Stromal cell of bone marrow (primary cell): ENCODE data around the gene KRT78.

Source experiments
- DNase-seq: peaks from one replicate; pipeline ENCODE4 v3.0.0-alpha.2; 2012; ENCODE audit warnings: low read depth

The KRT78 gene

DNA sequence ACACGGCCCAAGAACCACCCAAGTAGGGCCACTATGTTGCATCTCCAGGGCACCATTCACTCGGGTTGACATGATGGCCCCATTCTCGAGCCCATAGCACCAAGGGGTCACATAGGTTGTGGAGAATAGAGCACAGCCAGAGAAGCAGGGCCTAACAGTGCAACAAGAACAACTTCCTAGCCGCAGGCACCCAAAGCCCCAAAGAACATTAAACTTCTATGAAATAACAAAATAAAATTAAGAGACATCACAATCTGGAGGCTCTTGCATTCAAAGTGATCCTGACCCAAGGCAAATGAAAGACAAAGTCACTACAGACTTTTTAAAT is 36.8 kb downstream of the KRT78 start:
- no peak for DNase-seq

DNA sequence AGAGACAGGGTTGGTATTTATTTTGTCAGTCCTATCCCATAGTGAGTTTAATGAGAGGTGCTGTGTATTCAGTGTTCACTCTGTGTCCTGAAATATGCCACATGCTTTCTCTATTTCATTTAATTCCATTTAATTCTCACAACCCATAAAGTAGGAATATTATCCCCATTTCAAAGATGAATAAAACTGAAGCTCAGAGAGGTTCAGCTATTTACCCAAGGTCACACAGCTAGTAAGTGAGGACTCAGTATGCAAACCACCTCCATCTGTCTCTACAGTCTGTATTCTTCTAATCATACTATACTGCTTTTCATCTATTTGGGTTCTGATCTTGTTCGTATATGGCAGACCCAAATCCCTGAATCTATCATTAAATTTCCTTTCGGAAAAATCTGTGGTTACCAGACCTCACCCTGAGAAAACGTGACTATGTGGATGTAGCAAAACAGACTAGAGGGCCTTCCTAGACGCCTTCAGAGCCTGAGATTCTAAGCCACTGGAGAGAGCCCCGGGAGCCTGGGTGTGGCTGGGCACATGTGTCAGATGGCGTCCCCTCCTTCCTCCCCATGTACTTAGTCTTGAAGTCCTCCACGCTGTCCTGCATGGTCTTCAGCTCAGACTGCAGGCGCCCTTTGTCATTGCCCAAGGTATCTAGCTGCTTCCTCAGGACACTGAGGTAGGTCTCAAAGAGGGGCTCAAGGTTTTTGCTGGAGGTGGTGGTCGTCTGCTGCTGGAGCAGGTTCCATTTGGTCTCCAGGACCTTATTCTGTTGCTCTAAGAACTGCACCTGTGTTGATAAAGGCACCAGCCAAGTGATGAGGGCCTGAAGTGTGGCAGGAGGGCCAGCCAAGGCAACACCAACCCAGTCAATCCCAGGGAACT is 37.4 kb downstream of the KRT78 start:
- DNase-seq, result no peak

DNA sequence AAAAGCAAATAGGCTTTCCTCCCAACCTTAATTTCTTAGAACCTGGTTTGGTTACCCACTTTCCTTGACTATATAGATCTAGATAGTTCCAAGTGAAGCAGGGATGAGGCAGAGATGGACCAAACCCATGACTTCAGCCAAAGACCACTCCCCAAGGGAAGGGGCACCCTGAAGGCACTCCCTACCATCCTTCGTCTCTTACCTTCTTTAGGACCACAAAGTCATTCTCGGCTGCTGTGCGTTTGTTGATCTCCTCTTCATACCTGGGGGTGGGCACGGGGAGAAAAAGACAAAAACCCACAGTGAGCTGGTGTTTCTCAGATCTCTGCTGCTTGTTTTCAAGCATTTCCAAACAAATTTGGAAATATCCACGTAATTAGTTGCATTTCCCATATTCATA is 38.2 kb downstream of the KRT78 start:
- DNase-seq, result no peak

DNA sequence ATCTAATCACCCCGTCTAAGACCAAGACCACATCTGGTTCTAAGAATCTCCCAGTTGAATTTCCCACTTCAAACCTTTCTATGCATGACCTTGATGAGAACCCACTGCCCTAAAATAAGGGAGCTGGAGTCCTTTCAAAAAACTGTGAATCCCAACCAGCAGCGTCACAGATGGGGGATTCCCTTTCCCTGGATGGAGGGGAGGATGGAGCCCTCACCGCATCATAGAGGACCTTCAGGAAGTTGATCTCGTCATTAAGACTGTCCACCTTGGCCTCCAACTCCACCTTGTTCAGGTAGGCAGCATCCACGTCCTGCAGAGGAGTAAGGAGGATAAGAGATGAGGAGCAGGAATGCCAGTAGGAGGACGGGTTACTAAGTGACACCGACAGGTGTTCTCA is 39.6 kb downstream of the KRT78 start:
- no peak for DNase-seq

DNA sequence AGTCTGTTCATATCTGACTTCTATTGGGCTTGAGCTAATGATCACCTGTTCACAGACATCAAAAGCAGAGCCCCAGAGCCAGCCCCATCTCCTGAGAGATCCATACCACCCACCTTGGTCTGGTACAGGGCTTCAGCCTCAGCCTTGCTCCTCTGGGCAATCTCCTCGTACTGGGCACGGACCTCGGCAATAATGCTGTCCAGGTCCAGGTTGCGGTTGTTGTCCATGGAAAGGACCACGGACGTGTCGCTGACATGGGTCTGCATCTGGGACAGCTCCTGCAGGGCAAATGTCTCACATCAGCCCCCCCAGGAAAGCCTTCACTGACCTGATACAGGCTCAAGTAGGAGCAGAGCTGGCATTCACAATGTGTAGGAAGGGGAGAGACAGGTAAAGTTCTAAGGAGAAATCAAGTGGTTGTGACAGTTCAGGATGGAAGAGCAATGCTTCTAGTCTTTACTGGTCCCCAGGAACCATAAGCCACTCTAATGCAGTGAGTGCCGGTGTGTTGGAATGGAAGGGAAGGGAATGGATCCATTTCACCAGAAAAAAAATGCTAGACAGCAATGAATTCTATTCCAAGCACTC is 40.1 kb downstream of the KRT78 start:
- no peak for DNase-seq

DNA sequence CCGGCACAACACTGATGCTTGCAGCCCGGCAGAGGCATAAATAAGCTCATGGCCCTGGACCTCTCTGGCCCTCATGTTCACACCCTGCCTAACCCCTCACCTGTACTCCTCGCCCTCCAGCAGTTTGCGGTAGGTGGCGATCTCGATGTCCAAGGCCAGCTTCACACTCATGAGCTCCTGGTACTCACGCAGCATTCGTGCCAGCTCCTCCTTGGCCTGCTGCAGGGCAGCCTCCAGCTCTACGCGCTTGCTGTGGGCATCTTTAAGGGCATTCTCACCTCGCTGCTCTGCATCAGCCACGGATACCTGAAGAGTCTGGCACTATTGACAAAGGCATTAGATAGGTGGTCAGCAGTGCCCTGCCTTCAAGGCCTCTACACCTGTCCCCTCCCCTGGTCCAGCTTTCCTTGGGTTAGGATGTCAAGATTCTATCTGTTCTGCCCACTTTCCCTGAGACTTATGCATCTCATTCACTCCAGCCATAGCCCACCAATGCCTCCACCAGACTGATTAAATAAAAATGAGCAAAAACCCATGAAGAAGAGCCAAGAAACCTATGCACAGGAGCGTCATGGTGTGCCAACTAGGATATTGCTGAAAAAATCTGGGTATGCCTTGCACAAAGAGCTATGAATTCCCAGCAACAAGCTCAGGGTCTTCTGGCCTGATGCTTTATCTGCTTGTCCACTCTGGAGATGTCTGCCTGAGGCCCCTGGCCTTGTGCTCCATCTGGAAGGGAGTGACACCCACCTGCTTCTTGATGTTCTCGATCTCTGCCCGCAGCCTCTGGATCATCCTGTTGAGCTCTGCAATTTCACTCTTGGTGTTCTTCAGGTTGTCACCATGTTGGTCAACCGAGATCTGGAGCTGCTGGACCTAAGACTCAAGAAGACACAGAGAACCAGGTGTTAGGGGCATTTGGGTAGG is 41.0 kb downstream of the KRT78 start:
- no peak for DNase-seq

DNA sequence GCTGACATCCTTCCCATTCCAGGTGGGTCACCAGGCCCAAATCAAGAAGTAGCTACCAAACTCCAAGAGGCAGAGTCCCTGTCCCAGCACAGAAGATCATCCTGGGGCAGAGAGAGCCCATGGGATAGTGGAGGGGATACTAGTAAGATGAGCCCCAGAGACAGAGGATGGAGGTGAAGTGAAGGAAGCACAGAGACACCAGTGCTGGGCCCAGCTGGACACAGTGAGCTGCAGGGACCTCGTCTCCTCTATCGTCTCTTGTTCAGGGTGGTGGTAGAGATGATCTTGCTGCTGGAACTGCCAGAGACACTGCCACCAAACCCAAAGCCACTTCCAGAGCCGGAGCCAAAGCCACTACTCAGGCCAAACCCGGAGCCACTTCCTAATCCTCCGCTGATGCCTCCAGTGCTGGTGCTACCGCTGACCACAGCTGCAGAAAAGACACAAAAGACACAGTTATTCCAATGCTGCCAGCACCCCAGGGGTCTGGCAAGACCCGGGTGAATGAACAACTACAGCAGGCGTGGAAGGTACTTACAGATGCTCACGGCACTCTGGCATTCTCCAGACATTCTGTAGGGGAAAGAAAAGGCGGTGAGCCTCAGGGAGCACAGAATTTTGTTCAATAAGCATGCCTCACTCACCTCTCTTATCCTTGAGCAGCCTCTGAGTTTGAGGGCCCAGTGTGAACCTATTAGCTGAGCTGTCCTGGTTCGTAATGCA is 41.8 kb downstream of the KRT78 start:
- no peak for DNase-seq

DNA sequence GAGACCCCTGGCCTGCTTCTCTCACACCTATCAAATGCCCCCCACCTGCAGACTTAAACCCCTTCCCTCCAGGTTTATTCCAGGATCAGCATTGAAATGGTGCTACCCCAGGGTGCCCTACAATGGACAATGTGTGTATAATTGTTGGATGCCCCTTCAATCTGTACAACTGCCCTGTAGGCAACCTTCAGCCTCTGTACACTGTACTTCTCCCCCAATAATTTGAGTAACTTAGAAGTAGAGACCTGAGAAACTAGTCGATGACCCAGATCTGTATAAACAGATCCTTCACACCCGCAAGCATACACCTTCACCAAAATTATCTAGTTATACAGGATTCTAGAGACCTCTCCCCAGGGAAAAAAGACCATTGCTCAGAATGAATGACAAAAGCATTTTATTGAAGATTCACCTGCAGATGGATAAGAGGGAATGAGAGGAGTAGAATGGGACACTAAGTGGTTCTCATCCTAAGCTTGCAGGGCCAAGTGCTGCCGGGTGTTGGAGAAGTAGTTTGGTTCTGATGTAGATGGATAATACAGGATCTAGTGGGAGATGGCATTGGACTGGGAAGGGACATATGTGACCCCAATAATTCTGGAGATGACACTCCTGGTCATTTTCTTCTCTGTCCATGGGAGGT is 42.5 kb downstream of the KRT78 start:
- no peak for DNase-seq

DNA sequence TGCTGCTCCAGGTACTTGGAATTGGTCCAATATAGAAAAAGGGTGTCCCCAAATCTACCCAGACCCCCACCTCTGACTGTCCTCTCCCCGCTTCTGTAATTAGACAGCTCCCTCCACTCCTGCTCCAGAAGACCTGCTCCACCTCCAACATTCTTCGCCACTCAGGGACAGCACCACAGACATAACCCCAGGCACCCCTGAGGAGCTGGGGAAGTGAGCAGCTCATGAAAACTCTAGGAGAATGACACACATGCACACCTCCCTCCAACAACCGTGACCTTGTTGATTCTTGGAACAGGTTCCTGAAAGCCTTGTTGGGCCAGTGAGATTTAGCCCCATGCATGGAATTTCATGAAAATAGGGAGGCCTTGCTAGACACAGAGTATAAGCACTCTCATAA is 43.1 kb downstream of the KRT78 start:
- no peak for DNase-seq

DNA sequence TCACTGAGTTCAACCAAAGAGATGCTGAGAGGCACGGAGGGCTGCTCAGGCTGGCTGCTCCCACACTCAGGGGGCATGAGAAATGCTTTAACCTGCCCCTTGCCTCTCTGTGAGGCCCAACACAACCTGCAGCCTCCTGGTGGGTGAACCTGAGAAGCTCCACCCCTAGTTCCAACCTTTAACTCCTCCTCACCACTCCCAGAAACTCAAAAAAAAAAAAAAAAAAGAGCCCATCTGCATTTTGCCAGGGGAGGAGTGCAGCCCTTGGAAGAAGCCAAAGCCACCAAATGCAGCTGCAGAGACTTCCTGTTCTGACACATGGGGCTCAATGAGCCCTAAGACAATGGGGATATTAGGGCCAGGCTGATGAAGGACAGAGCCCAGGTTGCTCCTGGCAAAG is 43.8 kb downstream of the KRT78 start:
- no peak for DNase-seq

DNA sequence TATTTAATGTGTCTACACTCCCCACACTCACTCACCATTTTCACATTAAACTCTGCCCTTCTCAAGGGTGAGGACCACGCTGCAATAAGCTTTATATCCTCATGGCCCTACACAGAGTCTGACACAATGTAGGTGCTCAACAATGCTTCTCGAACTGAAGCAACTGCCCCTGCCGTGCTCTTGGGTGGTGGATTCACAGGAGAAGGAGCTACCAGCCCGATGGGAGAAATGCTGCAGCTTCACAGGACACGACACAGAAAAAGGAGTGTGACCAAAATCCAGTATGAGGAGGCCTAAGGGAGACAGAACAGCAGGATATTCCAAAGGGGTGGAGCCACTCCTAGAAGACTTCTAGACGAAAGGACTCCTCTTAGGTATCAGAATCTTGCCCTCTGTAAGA is 46.4 kb downstream of the KRT78 start:
- DNase-seq, result no peak

DNA sequence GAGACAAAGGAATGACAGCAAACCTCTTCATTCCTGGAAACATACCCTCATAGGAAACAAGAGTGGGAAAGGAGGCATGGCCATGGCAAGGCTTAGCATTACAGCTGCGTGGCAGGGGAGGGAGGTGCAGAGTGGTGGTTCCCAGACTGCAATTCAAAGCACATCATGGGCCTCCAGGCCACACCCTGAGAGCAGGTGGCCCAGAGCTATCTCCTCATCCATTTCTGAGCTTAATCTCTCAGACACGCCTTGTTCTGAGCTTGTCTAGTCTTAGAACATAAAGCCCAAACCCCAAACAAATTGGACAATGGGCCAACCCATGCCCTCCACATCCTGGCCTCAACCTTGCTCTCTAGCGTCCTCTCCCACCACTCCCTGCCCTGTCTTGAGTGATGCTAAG is 47.0 kb downstream of the KRT78 start:
- no peak for DNase-seq

DNA sequence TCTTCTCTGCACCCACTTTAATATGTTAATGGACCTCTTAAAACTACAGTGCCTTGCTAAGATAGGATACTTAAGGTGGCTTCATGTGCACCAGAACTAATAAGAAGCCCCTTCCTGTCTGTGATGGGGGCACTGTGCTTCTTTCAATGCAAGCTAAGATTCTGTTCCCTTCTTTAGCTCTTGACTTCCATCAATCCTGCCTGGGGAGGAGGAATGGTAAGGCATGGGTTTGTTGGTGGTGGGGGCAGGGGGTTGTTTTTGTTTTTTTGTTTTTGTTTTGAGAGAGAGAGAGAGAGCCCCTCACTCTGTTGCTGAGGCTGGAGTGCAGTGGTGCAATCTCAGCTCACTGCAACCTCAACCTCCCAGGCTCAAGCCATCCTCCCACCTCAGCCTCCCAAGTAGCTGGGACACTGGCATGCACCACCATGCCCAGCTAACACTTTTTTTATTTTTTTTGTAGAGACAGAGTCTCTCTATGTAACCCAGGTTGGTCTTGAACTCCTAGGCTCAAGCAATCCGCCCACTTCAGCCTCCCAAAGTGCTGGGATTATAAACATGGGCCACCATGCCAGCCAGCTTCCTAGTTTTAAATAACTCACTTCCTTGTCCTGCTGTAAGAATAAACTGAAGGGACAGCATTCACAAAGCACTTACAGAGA is 48.4 kb downstream of the KRT78 start:
- no peak for DNase-seq

DNA sequence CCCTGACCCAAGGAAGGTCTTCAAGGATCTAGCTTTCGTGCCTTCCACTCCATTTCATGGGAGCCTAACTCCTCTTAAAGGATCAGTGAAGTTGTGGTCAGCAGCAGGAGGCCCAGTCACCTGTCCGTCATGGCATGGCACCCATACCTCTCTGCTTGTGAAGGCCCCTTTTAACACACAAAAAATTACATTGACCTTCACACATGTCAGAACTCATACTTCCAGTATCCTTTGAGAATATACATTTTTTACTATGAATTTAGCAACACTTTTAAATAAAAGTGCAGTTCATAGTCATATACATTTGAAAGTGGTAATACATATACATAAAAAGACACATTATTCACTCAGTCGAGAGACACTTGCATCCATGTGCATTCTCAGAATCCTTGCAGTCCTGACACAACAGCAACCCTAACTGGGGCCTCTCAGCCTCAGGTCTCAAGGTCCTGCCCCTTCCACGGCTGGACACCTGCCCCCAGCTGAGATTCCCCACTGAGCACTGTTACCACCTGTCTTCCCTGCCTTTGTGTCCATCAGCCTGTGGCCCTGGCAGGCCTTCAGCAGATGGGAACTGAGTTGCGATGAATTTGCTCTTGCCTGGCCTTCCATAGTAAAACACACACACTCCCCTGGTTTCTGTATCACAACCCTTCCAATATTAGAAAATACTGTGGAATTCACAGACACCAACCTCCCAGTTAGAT is 49.1 kb downstream of the KRT78 start:
- no peak for DNase-seq

DNA sequence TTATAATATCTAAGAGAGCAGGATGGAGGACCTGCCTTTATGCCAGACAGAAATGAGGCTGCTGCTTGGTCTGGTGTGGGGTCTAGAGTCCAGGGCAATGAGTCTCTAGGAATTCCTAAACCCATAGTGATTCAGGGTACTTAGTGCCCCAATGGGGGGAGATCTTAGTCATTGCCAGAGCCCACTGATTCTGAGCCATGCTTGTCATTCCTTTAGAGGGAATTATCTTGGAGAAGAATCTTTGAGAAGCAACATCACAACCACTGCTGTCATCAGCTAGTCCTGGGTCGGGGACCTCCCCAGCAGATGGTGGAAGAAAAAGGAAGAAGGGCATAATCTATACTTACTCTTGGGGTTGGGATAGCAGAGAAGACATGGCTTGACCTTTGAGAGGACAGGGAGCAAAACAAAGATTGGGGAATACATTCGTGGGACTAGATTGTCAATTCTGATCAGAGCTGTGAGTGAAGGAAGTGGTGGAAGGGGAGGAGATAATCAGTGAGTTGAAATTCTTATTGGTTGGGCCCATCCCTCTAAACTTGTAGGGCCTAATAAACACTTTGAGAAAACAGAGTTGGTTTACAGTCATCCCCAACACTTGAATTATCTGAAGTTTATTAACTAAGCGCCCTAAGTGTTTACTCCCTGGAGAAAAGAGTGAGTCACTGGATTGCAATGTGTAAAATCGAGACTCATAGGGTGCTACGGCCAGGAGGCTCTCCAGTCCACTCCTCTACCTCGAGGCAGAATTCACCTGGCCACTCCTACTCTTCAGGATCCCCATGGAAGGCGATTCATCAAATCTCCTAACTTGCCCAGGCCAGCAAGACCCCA is 49.9 kb downstream of the KRT78 start:
- DNase-seq, result no peak

DNA sequence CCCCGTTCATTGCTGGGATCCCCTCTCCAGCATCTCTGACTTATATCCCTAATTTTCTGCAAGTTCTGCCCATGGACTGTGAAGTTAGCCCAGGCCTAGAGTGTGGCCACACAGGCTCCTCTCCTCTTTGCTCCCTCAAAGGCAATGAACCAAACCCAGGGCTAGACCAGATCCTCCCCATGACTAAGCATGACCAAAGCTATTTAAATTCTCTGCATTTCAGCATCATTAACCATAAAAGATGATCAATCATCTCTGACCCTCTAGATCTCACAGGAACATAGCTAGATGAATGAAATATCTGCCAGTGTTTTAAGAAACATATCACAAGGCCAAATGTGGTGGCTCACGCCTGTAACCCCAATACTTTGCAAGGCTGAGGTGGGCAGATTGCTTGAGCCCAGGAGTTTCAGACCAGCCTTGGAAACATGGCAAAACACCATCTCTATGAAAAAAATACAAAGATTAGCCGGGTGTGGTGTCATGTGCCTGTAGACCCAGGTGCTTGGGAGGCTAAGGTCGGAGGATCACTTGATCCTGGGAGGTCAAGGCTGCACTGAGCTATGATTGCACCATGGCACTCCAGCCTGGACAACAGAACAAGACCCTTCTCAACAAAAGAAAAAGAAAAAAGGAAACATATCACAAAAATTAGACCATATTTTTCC is 50.7 kb downstream of the KRT78 start:
- peak; percentile 43 for DNase-seq

DNA sequence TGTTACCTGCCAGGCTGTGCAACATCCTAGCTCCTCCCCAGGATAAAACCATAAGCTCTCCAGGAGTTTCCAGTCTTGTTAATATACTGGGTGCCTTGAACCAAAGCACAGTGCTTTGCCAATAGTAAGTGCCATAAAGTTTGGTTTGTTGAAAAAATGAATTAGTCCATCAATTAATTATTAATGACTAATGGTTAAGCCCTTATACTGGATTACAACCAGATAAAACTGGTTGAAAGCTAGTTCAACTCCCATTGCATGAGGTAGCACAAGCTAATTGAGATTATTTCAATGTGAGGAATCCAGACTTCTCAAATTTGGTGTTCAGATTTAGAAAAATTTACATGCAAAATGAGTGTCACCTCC is 51.3 kb downstream of the KRT78 start:
- no peak for DNase-seq

DNA sequence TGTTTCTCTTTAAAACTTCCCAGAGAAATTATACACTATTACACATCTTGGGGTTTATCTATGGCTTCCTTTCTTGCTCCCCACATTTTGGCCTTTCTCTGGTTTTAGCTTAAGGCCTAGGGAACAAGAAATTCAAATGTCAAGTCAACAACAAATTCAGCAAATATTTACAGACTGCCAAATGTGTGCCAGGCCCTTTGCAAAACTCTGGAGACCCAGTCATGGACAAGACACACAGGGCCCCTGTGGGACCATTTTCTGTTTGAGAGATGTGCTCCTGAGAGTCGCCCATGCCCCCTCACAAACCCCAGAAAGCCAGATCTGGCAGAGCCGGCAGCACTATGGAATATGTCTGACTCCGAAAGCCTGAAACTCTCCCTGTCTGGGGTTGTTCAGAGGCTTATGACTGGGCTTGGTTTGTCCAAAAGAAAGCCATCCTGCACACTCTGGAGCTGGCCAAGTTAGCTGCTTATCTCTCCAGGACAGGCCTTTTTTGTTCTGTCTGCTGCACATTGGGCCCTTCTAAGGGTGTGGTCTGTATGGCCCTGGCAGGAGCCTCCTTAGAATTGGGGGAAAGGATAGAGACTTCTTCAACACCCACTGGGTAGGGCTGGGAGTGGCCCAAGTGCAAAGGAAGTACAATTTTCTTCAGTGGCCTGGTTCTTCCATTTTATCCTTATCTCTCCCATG is 51.8 kb downstream of the KRT78 start:
- no peak for DNase-seq

DNA sequence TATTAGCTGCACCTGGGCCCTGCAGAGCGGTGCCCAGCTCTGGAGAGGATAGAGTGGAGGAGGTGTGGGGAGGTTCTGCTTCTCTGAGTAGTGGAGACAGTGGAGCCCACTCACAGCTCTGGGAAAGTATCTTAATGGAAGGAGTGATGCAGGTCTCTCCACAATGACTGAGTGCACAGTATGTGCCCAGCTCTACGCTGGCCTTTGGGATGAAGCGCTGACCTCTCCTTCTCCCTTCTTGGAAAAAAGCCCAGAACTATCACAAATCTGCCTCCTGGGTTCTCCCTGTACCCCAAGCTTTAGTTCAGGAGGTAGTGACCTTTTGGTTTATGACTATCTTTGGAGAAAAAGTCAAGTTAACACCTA is 52.4 kb downstream of the KRT78 start:
- DNase-seq, result no peak
